ENCODE measurements around the gene RASEF.
"Not testable (repeated sequence)": the region's sequence is repeated elsewhere in the genome, so short reads cannot be mapped to it uniquely, and the experiment has no call there.

Gene RASEF

GRCh38 chr9:82970359-82970758, 92.6 kb downstream of the RASEF start:
- DNase-seq (ENCODE audit: low read depth), result no peak

GRCh38 chr9:82969291-82969690, 93.7 kb downstream of the RASEF start:
- DNase-seq (ENCODE audit: low read depth), result no peak

DNA sequence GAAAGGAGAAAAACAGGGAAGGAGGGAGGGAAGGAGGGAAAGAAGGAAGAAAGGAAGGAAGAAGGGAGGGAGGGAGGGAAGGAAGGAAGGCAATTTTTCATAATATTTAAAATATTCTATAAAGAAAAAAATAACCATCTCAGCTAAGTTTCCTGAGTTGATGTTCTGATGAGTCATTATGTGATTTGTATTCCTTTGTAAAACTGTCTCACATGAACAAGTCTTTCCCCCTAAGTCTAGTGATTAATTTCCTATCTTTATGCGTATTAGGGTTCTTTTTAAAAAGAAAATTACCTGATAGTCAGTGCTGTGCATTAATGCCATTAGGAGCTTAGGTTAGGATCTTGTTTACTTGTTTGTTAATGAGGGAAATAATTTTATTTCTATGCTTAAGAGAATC, 94.1 kb downstream of the RASEF start:
- no peak for DNase-seq (ENCODE audit: low read depth)

DNA sequence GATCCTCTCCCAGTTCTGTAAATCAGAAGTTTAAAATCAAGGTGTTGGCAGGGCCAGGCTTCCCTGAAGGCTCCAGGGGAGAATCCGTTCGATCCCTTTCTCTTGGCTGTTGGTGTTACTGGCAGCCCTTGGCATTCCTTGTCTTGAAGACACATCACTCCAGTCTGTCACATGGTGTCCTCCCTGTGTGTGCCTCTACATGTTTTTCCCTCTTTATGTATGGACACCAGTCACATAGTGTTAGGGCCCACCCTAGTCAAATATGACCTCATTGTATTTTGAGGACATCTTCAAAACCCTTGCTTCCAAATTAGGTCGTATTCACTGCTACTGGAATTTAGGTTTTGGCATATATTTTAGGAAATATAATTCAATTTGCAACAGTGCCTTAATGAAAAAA, 94.6 kb downstream of the RASEF start:
- DNase-seq (ENCODE audit: low read depth), result no peak

DNA sequence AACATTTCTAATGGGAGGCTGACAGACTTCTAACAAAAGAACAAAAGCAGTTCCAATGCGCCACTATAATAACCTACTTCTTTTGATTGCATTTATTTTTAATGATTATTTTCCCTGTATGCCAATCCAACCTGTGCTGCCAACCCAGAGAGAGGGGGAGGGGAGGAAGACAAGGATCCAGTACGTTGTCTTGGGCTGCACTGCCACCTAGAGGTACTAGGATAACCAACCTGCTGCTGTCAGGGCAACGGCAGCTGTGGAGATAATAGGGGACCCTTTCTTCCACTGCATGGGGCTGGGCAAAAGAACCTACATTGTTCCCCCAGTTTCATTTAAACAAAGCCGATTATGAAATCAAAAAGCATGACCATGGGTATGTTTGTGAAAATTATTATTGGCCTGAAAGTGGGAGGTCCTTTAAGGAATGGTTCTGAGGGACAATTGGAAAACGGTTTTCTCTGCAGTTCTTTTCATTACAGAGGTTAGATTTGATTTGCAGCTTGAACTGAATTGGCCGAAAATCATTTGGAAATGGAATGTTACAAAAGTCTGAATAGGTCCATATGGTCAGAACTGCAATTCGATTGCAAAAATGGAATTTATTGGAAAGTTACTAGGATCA, 101.3 kb downstream of the RASEF start:
- no peak for DNase-seq (ENCODE audit: low read depth)

- DNase-seq (ENCODE audit: low read depth), result no peak
These were observed 105.2 kb downstream of the RASEF start for GRCh38 chr9:82957529-82958379.

GRCh38 chr9:82949203-82949602, 113.7 kb downstream of the RASEF start:
- no peak for DNase-seq (ENCODE audit: low read depth)

DNA sequence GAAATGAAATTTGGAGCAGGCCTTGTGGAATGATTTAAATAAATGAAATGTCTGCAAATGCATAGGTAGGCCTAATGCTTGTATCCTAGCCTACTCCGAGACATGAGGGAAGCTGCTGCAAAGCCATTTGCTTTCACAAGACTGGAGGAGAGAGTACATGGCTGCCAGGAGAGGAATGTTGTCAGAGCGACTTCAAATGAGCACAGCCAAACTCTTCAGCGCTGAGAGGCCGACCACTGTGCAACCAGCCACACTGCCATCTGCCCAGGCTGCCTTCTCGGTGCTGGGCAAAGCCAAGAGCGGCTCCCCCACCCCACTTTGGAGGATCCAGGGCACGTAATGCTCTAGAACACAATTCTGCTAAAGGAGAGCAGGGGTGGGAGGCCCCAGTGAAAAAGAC, 122.6 kb downstream of the RASEF start:
- no peak for DNase-seq (ENCODE audit: low read depth)

- no peak for DNase-seq (ENCODE audit: low read depth)
These were observed 123.5 kb downstream of the RASEF start for GRCh38 chr9:82939451-82939850.

DNA sequence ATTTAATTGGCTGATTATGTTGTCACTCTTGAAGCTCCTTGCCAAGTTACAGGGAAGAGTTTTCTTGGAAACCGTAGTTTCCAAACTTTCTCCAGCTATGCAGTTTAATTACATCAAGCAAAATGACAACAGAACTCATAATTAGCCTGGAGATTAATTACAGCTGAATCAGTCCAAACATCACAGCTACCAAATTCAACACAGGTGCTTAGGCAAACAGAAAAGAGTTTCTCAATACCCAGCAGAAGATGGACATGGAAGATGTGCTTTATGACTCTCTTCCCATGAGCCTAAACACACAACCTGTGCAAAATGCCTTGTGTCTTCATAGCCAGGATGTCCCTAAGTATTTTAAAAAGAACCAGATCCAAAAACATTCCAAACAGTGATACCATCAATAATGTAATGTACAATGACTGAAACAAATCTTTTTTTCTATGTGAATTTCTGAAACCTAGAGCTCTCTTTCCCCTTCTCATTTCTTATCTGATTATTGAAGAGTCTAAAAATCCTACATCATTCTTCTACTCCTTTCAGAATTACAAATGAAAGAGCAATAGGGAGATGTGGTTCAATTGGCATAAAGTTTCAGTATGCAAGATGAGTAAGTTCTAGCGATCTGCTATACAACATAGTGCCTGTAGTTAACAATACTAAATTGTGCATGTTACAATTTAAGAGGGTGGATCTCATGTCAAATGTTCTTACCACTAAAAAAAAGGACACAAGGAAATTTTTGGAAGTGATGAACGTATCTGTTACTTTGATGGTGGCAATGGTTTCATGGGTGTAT, 124.3 kb downstream of the RASEF start:
- DNase-seq (ENCODE audit: low read depth), result no peak

GRCh38 chr9:82936561-82936960, 126.4 kb downstream of the RASEF start:
- not testable (repeated sequence) for DNase-seq (ENCODE audit: low read depth)

DNA sequence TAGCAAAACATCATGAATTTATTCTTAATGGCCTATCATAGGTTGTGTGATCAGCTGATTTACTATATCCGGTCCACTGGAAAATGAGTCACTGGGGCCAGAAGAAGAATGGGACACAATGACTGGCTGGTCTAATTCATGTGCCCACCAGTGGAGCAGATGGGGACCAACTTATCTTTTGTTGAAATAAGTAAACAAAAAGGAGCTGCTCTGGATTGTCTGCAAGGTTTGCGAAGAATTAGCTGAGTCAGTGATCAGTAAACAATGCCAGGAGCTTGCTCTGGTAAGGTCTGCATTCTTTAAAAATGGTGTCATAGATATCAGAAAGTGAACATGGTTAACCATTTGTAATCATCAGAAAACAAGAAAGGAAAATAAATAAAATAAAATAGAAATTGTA, 128.0 kb downstream of the RASEF start:
- no peak for DNase-seq (ENCODE audit: low read depth)

DNA sequence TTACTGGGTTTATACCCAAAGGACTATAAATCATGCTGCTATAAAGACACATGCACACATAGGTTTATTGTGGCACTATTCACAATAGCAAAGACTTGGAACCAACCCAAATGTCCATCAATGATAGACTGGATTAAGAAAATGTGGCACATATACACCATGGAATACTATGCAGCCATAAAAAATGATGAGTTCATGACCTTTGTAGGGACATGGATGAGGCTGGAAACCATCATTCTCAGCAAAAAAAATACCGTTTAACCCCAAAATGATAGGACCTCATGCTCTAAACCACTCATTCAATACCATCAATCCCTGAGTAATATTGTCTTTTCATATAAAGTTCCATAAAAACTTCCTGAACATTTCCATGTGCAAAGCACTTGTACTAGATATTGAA, 128.9 kb downstream of the RASEF start:
- not testable (repeated sequence) for DNase-seq (ENCODE audit: low read depth)

GRCh38 chr9:82930116-82930515, 132.8 kb downstream of the RASEF start:
- DNase-seq (ENCODE audit: low read depth), result no peak

Measured in T follicular helper cell (primary cell).